Endothelial cell of umbilical vein (primary cell): Measurements from ENCODE around the gene RPH3AL.

ENCODE experiments used
- CTCF ChIP-seq, 2 donors: IDR thresholded peaks; 1 replicate in 1 of 2; 2 replicates in 1 of 2; pipeline ENCODE4 v1.5.1; 2011; ENCODE audit warnings: low read length in 2 of 2, mild to moderate bottlenecking in 2 of 2, moderate library complexity in 2 of 2, control low read depth in 1 of 2, inconsistent platforms in 1 of 2, low read depth in 1 of 2; ENCODE audit not compliant: insufficient read depth in 1 of 2; ENCODE audit errors: extremely low read depth in 1 of 2
- EZH2 ChIP-seq: IDR thresholded peaks from 2 replicates; pipeline ENCODE4 v1.6.1; 2012; ENCODE audit warnings: borderline replicate concordance, low read depth, mild to moderate bottlenecking, moderate library complexity, low read length, inconsistent platforms; ENCODE audit not compliant: severe bottlenecking

- no peak for TF ChIP-seq CTCF (IDR thresholded peaks at IDR 0.05; ENCODE audit: extremely low read depth in 1 of 2, insufficient read depth in 1 of 2, low read depth in 1 of 2, low read length in 2 of 2)
- TF ChIP-seq EZH2, result no peak
Measured at GRCh38 chr17:178292-179065, 174.1 kb downstream of the RPH3AL start.
